ENCODE data around the gene AFAP1L1.

GRCh38 chr5:149267241-149267973 is 4.3 kb upstream of the AFAP1L1 start:
- no peak for TF ChIP-seq CTCF (IDR thresholded peaks at IDR 0.05; ENCODE audit: low read length)
- no peak for TF ChIP-seq EZH2 (optimal IDR thresholded peaks at IDR 0.05; ENCODE audit: low read depth, low read length)
